ENCODE measurements around the gene LPCAT2. TPM values are rescaled to one million over a fixed set of nuclear protein-coding genes. Genes with fewer than 3 reads are reported as not detected.

LPCAT2 gene
- total and polyA plus RNA-seq, 2 donors (not counting 1 experiment from before 2014, with no cell fraction given) = 0.15 to 0.59 TPM

- 91% methylated on average over 8 of the region's 10 CpGs for WGBS (ENCODE audit: insufficient coverage)
- H3K4me3 ChIP-seq (ENCODE audit: control extremely low read depth in 1 of 5, extremely low read depth in 1 of 5, insufficient read depth in 1 of 5, low read depth in 2 of 5, low read length in 4 of 5) = no peak overlapping the region
- no peaks in the 10 kb centered on the region for H4K20me1 ChIP-seq (ENCODE audit: control insufficient read depth, insufficient read depth, low read length, poor library complexity, severe bottlenecking)
- H3K27ac ChIP-seq (ENCODE audit: low read length in 2 of 2) = no peak overlapping the region
- no peaks in the 10 kb centered on the region for H3K9me3 Mint-ChIP-seq (ENCODE audit: insufficient read depth)
- no peak for DNase-seq
- intact Hi-C loops (cut with micrococcal nuclease) = no loop called here
- no peak for ATAC-seq (ENCODE audit: low read depth)
- H3K27me3 Mint-ChIP-seq = peaks cover 10% of the 10 kb centered on the region
- POLR2A ChIA-PET = no interaction called here
- no peak overlapping the region for H3K4me2 ChIP-seq (replicated peaks; ENCODE audit: low read depth, low read length, poor library complexity, severe bottlenecking)
- no peaks in the 10 kb centered on the region for H3K4me1 Mint-ChIP-seq
- H3K9ac ChIP-seq (ENCODE audit: low read length) = no peak overlapping the region
- no peaks in the 10 kb centered on the region for H3K36me3 ChIP-seq (replicated peaks in 1 of 2; ENCODE audit: control extremely low read depth in 1 of 2, control insufficient read depth in 1 of 2, extremely low read depth in 1 of 2, insufficient read depth in 2 of 2, low read length in 1 of 2)
- no peaks in the 10 kb centered on the region for H3K79me2 ChIP-seq (ENCODE audit: control insufficient read depth, insufficient read depth, low read length)
- H2AFZ ChIP-seq (ENCODE audit: insufficient read depth, low read depth, low read length, poor library complexity, severe bottlenecking) = no peak overlapping the region
- no peak overlapping the region for H3K4me3 Mint-ChIP-seq
- no peaks in the 10 kb centered on the region for H3K27me3 ChIP-seq (replicated peaks in 1 of 4; ENCODE audit: control extremely low read depth in 1 of 4, control insufficient read depth in 3 of 4, insufficient read depth in 4 of 4, low read length in 3 of 4)
- CTCF ChIA-PET = interaction anchor here (1.0 kb wide), 1 partner anchor 28 kb away, joined by 3 read pairs; no protein-coding TSS in a partner anchor
- H3K27ac Mint-ChIP-seq = no peak overlapping the region
- peaks cover 0 to 7% (median 0%) of the 10 kb centered on the region in 3 donors for H3K9me3 ChIP-seq (ENCODE audit: control extremely low read depth in 1 of 3, control insufficient read depth in 2 of 3, insufficient read depth in 1 of 3, low read length in 2 of 3)
- TF ChIP-seq CTCF (IDR thresholded peaks at IDR 0.05) = no peak
- TF ChIP-seq EZH2 (IDR thresholded peaks at IDR 0.05; ENCODE audit: borderline replicate concordance, insufficient read depth, low read depth, low read length, poor library complexity, severe bottlenecking) = no peak
- no peaks in the 10 kb centered on the region for H3K4me1 ChIP-seq (ENCODE audit: control insufficient read depth in 2 of 2, insufficient read depth in 2 of 2, low read length in 2 of 2)
These were observed 16.0 kb upstream of the LPCAT2 start for GRCh38 chr16:55492756-55493380.

GRCh38 chr16:55494994-55495421 lies 13.9 kb upstream of the LPCAT2 start:
- intact Hi-C loops (cut with micrococcal nuclease) = no loop called here
- Histone ChIP-seq H3K9me3 (ENCODE audit: control extremely low read depth in 1 of 3, control insufficient read depth in 2 of 3, insufficient read depth in 1 of 3, low read length in 2 of 3) (peaks cover 0 to 2% (median 0%) of the 10 kb centered on the region in 3 donors), H3K27ac (ENCODE audit: low read length in 2 of 2) (no peak overlapping the region), H4K20me1 (ENCODE audit: control insufficient read depth, insufficient read depth, low read length, poor library complexity, severe bottlenecking) (no peaks in the 10 kb centered on the region), H3K9ac (ENCODE audit: low read length) (no peak overlapping the region), H3K36me3 (replicated peaks in 1 of 2; ENCODE audit: control extremely low read depth in 1 of 2, control insufficient read depth in 1 of 2, extremely low read depth in 1 of 2, insufficient read depth in 2 of 2, low read length in 1 of 2) (no peaks in the 10 kb centered on the region), H3K27me3 (replicated peaks in 1 of 4; ENCODE audit: control extremely low read depth in 1 of 4, control insufficient read depth in 3 of 4, insufficient read depth in 4 of 4, low read length in 3 of 4) (no peaks in the 10 kb centered on the region), H2AFZ (ENCODE audit: insufficient read depth, low read depth, low read length, poor library complexity, severe bottlenecking) (no peak overlapping the region), H3K4me2 (replicated peaks; ENCODE audit: low read depth, low read length, poor library complexity, severe bottlenecking) (no peak overlapping the region), H3K79me2 (ENCODE audit: control insufficient read depth, insufficient read depth, low read length) (no peaks in the 10 kb centered on the region), H3K4me1 (ENCODE audit: control insufficient read depth in 2 of 2, insufficient read depth in 2 of 2, low read length in 2 of 2) (no peaks in the 10 kb centered on the region), H3K4me3 (ENCODE audit: control extremely low read depth in 1 of 5, extremely low read depth in 1 of 5, insufficient read depth in 1 of 5, low read depth in 2 of 5, low read length in 4 of 5) (no peak overlapping the region)
- ChIA-PET POLR2A (no interaction called here), CTCF (no interaction called here)
- Mint-ChIP-seq H3K9me3 (ENCODE audit: insufficient read depth) (no peaks in the 10 kb centered on the region), H3K27ac (no peak overlapping the region), H3K4me3 (no peak overlapping the region), H3K4me1 (no peaks in the 10 kb centered on the region), H3K27me3 (peaks cover 17% of the 10 kb centered on the region)
- TF ChIP-seq EZH2 (IDR thresholded peaks at IDR 0.05; ENCODE audit: borderline replicate concordance, insufficient read depth, low read depth, low read length, poor library complexity, severe bottlenecking) = no peak
- TF ChIP-seq CTCF (IDR thresholded peaks at IDR 0.05) = no peak
- ATAC-seq (ENCODE audit: low read depth) = no peak
- DNase-seq = no peak
- no CpG with 5 or more reads among the region's 3 CpGs for WGBS (ENCODE audit: insufficient coverage)

Measured in B cell (primary cell).